GM18868 (cell line): ENCODE results near the gene PGPEP1.
"Not testable (repeated sequence)": the region's sequence is repeated elsewhere in the genome, so short reads cannot be mapped to it uniquely, and the experiment has no call there.

ENCODE experiments used
- ATAC-seq: cut with Tn5 transposase; IDR thresholded peaks from one replicate; pipeline ENCODE4 v1.9.1; 2021; ENCODE audit warnings: mild to moderate bottlenecking, moderate library complexity; ENCODE audit not compliant: unreplicated experiment

The PGPEP1 gene

DNA sequence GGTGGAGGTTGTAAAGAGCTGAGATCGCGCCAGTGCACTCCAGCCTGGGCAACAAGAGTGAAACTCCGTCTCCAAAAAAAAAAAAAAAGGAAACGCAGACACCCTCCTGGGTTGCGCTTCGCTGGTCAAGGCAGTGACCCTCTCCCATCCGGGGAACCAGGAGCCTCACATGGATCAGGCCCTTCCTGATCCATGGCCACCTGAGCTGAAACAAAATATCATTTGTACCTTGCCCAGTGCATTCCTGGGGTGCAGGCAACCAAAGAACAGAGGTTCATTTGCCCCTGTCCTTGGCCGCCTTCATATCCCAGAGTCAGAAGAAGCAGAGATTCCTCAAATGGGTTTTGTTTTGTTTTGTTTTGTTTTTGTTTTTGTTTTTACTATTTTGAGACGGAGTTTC, 9.5 kb upstream of the PGPEP1 start:
- no peak for ATAC-seq

DNA sequence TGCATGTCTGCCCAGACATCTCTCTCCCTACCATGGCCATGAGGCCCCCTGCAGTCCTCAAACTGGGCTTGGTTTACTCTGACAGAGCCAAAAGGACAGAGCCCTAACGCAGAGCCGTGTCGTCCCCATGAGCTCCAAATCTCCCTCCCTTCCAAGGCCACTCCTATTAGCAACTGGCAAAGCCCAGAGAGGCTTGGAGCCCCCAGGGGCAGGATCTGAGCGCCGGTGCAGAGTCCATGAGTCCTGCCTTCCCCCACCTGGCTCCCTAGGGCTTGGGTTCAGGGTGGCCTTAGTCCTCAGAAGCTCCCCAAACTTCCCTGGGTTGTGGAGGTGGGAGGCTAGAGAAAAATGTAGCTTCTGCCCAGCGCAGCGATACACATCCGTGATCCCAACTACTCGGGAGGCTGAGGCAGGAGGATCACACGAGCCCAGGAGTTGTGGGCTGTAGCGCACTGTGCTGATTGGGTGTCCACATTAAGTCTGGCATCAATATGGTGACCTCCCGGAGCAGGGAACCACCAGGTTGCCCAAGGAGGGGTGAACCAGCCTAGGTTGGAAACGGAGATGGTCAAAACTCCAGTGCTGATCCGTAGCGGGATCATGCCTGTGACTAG, 7.4 kb upstream of the PGPEP1 start:
- ATAC-seq = no peak

- no peak for ATAC-seq
These were observed 6.7 kb upstream of the PGPEP1 start for GRCh38 chr19:18333680-18334079.

- no peak for ATAC-seq
These were observed 4.3 kb upstream of the PGPEP1 start for GRCh38 chr19:18336121-18336520.

GRCh38 chr19:18338541-18338940, 1.9 kb upstream of the PGPEP1 start:
- no peak for ATAC-seq

- ATAC-seq = no peak
These were observed 675 bp upstream of the PGPEP1 start for GRCh38 chr19:18339723-18340122.

- ATAC-seq = peak; percentile 51
These were observed 831 bp downstream of the PGPEP1 start for GRCh38 chr19:18340990-18341868.

- no peak for ATAC-seq
These were observed 1.8 kb downstream of the PGPEP1 start for GRCh38 chr19:18342090-18342632.

DNA sequence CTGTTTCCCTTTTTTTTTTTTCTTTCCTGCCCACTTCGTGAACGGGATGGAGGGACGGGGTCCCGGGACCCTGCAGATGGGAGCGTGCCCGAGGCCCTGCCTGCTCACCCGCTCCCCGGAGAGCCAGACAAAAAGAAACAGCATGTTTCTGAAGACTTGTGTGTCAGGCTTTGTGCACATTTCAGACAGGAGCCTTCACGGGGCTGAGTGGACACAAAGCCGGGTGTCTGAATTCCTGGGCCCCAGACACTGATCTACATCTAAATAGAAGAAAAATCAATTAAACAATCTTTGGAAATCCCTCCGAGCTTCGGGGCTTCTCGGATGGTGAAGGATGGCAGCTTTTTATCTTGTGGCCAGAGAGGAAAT, 4.2 kb downstream of the PGPEP1 start:
- ATAC-seq = no peak

DNA sequence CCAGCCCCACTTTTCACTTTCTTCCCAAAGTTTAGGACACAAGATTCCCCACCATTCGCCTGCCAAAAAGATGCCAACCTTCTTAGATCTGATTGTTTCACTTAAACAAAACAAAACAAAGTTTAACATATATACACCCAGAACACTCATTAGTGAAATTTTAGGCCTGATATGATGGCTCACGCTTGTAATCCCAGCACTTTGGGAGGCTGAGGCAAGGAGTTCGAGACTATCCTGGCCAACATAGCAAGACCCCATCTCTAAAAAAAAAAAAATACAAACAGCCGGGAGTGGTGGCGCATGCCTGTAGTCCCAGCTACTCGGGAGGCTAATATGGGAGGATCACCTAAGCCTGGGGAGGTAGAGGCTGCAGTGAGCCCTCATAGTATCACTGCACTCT, 4.9 kb downstream of the PGPEP1 start:
- ATAC-seq = no peak

DNA sequence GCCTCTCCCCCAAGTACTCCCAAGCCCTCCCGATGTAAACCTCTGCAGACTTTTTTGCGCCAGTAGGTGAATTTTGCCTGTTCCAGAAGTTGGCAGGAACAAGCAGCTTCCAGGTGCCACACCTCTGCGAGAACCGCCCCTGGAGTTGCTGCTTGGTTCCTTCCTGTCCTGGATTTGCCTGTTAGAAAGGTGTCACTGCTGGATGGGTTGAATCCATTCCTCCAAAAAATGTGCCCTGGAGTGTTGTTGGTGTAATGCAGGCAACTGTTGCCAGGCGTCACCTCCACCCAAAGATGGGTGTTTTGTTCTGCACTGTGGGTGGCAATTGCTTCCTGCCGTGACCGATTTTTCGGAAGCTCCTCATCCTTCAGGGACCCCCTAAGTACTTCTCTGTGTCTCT, 5.7 kb downstream of the PGPEP1 start:
- no peak for ATAC-seq

DNA sequence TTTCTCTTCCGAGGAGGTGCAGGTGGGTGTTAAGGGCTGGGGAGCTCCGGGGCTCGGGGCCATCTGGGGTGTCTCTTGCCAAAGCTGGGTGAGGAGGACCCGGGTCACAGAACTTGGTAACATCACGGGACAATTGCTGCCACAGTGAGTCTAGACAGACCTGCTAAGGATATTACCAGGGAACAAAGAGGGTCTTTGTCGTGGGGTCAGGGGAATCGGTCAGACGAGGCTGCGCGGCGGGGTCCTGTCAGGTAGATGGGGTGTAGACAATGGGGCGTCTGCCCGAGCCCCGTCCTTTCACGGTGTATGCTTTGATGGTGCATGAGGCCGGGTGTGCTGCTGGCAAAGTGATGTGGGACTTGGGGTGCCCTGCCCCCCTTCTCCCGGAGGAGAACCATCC, 7.8 kb downstream of the PGPEP1 start:
- ATAC-seq = no peak

GRCh38 chr19:18348818-18349339, 8.5 kb downstream of the PGPEP1 start:
- ATAC-seq = not testable (repeated sequence)

GRCh38 chr19:18349524-18350128, 9.2 kb downstream of the PGPEP1 start:
- no peak for ATAC-seq

- ATAC-seq = no peak
These were observed 10.1 kb downstream of the PGPEP1 start for GRCh38 chr19:18350490-18350889.

DNA sequence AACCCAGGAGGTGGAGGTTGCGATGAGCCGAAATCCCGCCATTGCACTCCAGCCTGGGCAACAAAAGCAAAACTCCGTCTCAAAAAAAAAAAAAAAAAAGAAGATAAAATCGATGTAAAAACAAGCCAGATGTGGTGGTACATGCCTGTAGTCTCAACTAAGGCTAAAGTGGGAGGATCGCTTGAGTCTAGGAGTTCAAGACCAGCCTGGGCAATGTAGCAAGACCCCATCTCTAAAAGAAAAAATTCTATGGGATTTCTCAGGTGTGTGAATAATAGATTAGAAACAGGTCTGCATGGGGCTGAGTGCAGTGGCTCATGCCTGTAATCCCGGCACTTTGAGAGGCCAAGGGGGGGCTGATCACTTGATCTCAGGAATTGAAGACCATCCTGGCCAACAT, 11.1 kb downstream of the PGPEP1 start:
- ATAC-seq = no peak

GRCh38 chr19:18353378-18354005, 13.1 kb downstream of the PGPEP1 start:
- ATAC-seq = no peak

- ATAC-seq = not testable (repeated sequence)
These were observed 14.3 kb downstream of the PGPEP1 start for GRCh38 chr19:18354743-18355142.

- no peak for ATAC-seq
These were observed 16.6 kb downstream of the PGPEP1 start for GRCh38 chr19:18357041-18357440.

- ATAC-seq = no peak
These were observed 21.2 kb downstream of the PGPEP1 start for GRCh38 chr19:18361646-18362045.

DNA sequence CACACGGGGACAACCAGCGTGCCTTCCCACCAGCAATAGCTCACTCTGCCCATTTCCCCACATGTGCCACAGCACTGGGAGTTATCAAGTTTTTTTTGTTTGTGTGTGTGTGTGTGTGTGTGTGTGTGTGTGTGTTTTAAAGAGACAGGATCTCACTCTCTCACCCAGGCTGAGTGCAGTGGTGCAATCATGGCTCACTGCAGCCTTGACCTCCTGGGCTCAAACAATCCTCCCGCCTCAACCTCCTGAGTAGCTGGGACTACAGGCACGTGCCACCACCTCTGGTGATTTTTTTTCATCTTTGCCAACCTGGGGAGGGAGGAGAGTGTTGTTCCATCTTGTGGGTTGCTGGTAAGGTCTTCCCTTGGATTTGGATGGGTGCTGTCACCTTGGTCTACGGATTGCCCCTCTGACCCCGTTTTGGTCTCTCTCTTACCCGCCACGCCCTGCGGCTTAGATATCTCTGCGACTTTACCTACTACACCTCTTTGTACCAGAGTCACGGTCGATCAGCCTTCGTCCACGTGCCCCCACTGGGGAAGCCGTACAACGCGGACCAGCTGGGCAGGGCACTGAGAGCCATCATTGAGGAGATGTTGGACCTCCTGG, 22.6 kb downstream of the PGPEP1 start:
- no peak for ATAC-seq
